ENCODE results near the gene FAAP20. TPM values are rescaled to one million over a fixed set of nuclear protein-coding genes. Genes with fewer than 3 reads are reported as not detected.

FAAP20 gene
- total and polyA plus RNA-seq, 9 of the 15 experiments (the other 6 are each of a cell fraction or from before 2014, with no cell fraction given) = 0.58 to 143 (median 9.9) TPM

DNA sequence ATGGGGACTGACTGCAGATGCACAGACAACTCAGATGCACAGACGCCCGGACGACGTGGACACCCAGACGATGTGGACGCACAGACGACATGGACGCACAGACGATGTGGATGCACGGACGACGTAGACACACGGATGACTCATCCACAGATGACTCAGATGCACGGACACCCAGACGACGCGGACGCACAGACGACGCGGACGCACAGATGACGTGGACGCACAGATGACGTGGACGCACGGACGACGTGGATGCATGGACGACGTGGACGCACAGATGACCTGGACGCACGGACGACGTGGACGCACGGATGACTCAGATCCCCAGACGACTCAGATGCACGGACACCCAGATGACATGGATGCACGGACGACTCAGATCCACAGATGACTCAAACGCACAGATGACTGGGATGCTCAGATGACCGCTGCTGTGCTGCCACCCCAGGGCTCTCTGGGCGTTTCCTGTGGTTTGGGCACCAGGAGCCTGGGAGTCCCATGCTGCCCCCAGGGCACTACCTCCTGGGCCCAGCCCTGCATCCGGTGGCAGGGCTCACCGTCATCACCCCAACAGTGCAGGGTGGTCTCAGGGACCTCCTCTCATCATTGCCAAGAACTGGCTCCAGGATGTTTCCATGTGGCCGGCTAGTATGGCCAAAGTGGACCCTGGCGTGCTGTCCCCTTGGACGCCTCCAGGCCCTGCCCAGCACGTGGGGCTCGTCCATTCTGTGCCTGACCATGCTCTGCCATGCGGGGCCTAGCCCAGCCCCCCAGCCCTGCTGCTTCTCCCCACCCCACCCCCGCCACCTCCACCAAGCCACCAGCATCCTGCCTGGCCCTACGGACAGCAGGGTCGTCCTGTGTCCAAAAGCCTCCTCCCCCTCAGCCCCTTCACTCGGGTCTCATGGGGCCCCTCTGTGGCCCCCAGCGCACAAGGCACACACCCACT is 14.0 kb downstream of the FAAP20 start (continued):
- TF ChIP-seq, protein P1, sequence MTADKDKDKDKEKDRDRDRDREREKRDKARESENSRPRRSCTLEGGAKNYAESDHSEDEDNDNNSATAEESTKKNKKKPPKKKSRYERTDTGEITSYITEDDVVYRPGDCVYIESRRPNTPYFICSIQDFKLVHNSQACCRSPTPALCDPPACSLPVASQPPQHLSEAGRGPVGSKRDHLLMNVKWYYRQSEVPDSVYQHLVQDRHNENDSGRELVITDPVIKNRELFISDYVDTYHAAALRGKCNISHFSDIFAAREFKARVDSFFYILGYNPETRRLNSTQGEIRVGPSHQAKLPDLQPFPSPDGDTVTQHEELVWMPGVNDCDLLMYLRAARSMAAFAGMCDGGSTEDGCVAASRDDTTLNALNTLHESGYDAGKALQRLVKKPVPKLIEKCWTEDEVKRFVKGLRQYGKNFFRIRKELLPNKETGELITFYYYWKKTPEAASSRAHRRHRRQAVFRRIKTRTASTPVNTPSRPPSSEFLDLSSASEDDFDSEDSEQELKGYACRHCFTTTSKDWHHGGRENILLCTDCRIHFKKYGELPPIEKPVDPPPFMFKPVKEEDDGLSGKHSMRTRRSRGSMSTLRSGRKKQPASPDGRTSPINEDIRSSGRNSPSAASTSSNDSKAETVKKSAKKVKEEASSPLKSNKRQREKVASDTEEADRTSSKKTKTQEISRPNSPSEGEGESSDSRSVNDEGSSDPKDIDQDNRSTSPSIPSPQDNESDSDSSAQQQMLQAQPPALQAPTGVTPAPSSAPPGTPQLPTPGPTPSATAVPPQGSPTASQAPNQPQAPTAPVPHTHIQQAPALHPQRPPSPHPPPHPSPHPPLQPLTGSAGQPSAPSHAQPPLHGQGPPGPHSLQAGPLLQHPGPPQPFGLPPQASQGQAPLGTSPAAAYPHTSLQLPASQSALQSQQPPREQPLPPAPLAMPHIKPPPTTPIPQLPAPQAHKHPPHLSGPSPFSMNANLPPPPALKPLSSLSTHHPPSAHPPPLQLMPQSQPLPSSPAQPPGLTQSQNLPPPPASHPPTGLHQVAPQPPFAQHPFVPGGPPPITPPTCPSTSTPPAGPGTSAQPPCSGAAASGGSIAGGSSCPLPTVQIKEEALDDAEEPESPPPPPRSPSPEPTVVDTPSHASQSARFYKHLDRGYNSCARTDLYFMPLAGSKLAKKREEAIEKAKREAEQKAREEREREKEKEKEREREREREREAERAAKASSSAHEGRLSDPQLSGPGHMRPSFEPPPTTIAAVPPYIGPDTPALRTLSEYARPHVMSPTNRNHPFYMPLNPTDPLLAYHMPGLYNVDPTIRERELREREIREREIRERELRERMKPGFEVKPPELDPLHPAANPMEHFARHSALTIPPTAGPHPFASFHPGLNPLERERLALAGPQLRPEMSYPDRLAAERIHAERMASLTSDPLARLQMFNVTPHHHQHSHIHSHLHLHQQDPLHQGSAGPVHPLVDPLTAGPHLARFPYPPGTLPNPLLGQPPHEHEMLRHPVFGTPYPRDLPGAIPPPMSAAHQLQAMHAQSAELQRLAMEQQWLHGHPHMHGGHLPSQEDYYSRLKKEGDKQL (CRISPR knock-in tag; IDR thresholded peaks at IDR 0.05; ENCODE audit: borderline replicate concordance) = no peak
- TF ChIP-seq, protein P2, sequence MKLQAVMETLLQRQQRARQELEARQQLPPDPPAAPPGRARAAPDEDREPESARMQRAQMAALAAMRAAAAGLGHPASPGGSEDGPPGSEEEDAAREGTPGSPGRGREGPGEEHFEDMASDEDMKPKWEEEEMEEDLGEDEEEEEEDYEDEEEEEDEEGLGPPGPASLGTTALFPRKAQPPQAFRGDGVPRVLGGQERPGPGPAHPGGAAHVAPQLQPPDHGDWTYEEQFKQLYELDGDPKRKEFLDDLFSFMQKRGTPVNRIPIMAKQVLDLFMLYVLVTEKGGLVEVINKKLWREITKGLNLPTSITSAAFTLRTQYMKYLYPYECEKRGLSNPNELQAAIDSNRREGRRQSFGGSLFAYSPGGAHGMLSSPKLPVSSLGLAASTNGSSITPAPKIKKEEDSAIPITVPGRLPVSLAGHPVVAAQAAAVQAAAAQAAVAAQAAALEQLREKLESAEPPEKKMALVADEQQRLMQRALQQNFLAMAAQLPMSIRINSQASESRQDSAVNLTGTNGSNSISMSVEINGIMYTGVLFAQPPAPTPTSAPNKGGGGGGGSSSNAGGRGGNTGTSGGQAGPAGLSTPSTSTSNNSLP (IDR thresholded peaks at IDR 0.05; ENCODE audit: borderline replicate concordance, low read depth, low read length) = no peak
- TF ChIP-seq ZNF780A (CRISPR knock-in tag; IDR thresholded peaks at IDR 0.05) = no peak
- TF ChIP-seq EP300 (IDR thresholded peaks at IDR 0.05; ENCODE audit: low read length) = peak; percentile 87
- TF ChIP-seq L3MBTL2 (IDR thresholded peaks at IDR 0.05) = 0 out of 2 replicates have a peak, but pooled peaks have one; percentile 21
- no peak for TF ChIP-seq ZNF57 (CRISPR knock-in tag; IDR thresholded peaks at IDR 0.05)
- TF ChIP-seq CBX8 (IDR thresholded peaks at IDR 0.05; ENCODE audit: borderline replicate concordance, extremely low read depth, low read depth, low read length, poor library complexity, severe bottlenecking) = no peak
- TF ChIP-seq TBP (optimal IDR thresholded peaks at IDR 0.05; ENCODE audit: low read depth, low read length) = peak; percentile 77
- TF ChIP-seq SIN3A (IDR thresholded peaks at IDR 0.05; ENCODE audit: borderline replicate concordance in 2 of 2, control insufficient read depth in 1 of 2, low read depth in 2 of 2, low read length in 2 of 2) = 0 out of 4 replicates have a peak, but pooled peaks of 1 of the 2 experiments have one; percentile 2
